HG03521 (cell line): ENCODE measurements around the gene CD6.

Source experiments
- ATAC-seq: cut with Tn5 transposase; IDR thresholded peaks from one replicate; pipeline ENCODE4 v1.9.1; 2021; ENCODE audit warnings: mild to moderate bottlenecking, moderate library complexity; ENCODE audit not compliant: unreplicated experiment

The CD6 gene

DNA sequence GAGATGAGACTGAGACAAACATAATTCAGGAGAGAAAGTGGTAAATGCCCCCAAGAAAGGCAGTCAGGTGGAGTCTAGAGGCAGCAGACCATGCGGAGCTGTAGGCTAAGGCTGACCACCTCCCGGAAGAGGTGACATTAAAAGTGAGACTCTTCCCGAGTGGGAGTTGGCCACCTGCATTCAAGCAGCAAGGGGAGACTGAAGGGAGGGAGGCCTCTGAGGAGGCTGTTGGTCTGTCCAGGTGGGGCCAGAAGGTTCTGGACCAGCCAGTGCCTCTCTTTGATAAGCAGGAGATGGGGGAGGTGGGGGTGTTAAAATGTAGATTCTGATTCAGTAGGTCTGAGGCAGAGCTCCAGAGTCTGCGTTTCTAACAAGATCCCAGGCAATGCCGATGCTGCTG is 37.5 kb downstream of the CD6 start:
- ATAC-seq, result no peak

GRCh38 chr11:61009392-61010275 is 38.2 kb downstream of the CD6 start:
- ATAC-seq, result no peak

DNA sequence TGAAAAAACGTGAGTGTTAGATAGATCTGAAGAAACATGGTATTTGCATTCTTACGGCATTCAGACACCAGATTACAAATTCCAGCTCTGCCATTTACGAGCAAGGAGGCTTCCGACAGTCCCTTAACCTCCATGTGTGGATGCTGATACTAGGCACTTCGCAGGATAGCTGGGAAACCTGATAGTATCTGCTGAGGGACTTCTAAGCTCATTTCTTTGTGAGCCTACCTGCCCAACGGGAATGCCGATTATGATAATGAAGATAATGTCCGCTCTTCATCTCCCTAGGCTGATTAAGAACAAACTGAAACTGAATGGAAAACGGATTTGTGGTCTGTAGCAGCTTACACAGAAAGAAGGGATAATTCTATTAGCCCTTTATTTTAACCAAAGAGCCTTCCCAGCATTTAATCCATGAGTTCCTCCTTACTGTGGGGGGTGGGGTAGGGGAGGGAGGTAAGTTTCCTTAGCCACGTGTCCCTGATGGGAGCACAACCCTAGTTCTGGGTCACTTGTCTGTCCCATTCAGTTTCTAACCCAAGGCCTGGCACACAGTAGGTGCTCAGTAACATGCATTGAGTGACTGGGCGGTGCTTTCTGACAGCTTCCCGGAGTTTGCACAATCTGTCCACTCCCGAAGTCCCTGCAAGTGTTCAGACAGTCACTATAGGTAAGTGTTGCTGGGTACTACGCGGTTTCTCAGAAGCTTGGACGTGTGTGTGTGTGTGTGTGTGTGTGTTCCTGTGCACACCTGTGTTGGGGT is 39.2 kb downstream of the CD6 start:
- no peak for ATAC-seq

DNA sequence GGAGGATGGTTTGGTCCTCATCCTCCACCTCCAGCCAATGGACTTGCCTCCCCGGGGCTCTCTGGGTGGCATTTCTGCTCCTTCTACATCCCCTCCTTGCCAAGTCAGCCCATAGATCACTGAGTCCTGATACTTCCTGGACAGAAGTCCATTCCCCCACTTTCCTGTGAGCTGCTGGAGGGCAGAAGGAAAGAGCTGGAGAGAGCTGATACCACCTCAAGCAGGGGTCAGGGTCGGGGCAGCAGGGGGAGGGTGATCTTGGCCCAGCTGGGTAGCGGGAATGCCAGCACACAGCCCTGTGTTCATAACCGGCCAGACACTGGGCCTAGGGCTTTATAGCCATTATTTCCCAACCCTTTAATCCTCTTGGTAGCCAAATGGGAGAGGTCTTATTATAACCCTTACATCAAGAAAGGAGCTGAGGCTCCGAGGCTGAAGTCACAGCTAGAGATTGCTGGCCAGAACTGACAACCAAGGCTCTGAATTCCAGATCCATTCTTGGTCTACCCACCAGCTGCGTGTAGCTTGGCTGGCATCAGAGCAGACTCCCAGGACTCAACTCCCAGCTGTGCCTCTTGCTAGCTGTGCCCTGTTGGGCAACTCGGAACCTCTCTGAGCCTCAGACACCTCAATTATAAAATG is 39.9 kb downstream of the CD6 start:
- ATAC-seq, result no peak

- no peak for ATAC-seq
Measured at GRCh38 chr11:61011950-61012736, 40.7 kb downstream of the CD6 start.

DNA sequence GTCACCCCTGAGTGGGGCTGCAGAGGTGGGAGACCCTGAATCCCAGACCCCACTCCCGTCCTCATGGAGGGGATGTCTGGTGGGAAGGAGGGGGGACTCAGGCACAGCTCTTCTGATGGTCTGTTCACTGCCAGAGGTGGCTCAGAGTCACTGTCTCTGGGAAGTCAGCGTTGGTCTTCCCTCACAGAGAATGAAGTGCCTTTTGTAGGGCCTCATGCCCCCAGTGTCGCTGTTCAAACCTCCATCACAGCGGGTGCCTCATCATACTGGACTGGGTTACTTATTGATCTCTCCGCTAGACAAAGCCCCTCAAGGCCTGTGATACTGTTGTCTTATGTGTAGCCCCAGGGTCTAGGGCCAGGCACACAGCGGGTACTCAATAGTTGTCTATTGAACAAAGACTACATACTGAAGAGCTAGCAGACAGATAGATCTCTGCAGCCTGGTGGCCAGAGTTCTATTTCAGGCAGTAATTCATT is 41.3 kb downstream of the CD6 start:
- no peak for ATAC-seq

DNA sequence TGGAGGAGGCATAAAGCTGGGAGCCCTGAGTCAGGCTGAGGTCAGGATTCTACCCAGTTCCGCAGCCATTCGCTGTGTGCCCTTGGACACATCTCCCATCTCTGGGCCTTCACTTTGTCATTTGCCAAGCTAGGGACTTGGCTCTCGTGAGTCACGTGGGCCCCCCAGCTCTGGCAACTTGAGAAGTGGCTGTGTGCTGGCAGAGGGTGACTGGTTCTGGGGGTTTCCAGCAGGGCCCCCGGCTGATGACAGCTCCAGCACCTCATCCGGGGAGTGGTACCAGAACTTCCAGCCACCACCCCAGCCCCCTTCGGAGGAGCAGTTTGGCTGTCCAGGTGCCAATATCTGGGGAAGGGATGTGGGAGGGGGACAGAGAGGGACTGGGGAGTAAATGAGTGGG is 46.6 kb downstream of the CD6 start:
- ATAC-seq, result no peak

DNA sequence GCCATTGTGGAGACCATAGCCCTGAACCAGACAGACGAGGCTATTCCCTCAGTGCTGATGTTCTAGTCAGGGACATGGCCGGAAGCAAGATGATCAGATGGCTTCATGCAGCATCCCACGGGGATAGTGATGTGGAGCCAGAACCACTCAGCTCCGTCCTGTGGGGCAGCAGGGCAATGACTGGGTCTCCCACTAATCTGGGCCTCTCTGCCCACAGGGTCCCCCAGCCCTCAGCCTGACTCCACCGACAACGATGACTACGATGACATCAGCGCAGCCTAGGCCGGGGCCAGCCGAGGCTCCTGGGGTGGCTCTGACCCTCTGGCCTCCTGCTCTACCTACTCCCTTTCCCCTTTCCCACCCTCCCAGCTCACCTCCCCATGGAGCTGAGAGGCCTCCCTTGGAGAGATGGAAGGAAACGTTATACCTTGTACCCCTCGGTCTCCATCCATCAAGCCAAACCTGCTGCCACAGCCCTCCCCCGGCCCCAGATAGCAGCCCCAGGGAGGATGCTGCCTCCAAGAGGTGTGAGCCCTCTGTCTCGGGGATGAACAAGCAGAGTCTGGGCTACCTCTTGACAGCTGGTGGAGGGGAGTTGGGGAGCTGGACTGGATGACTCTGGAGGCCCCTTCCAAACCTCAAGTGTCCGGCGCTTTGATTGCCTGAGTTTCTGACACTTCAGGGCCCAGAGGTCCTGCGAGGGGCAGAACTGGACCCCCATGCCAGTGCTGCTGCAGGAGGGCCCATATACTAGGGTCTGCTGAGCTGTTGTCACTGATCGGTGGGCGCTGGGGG is 47.8 kb downstream of the CD6 start:
- ATAC-seq, result no peak

DNA sequence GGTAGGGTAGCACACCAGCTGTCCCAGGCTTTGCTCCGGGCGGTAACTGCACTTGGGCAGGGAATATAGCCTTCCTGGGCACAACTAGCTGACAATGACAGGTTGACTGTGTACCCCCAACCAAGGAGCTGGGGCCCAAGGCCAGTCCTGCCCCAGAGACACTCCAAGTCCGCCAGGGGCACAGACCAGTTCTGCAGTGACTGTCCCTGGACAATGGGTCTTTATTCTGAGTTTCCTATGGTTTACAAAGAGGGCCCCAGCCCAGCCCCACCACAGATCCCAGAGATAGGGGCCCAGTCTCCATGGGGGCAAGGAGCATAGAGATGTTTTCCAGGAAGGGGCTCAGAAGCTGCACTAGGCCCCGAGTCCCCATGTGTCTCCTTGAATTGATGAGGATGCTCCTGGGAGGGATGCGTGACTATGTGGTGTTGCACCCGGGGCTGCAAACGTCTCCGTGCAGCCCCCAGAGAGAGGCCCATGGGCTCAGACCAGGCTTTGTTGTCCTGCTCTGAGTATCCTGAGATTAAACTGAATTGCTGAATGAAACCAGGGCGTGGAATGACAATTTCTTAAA is 48.4 kb downstream of the CD6 start:
- no peak for ATAC-seq

- no peak for ATAC-seq
Measured at GRCh38 chr11:61020551-61021235, 49.2 kb downstream of the CD6 start.

DNA sequence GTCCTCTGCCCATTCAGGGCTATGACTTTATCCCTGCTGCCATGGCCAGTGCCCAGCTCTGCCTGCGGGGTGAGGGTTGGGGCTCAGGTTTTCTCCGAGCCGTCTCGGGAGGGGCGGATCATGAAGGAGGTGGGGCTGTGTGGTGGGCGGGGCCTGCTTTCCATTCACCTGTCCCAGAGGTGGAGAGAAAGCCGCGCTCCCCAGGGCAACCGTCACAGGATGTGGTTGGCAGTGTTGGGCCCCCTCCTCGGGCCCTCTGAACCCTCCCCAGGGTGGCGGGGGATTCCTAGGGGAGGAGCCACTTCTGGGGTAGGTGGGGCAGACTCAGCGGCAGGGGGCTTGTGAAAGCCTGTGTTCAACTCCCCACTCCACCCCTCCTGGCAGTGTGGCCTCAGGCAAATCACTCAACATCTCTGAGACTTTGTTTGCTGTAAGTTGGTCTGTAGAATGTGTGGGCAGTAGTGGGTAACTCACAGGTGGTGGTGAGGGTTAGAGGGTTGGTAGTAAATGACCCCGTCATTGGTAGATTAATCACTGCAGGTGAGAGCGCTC is 50.3 kb downstream of the CD6 start:
- no peak for ATAC-seq

DNA sequence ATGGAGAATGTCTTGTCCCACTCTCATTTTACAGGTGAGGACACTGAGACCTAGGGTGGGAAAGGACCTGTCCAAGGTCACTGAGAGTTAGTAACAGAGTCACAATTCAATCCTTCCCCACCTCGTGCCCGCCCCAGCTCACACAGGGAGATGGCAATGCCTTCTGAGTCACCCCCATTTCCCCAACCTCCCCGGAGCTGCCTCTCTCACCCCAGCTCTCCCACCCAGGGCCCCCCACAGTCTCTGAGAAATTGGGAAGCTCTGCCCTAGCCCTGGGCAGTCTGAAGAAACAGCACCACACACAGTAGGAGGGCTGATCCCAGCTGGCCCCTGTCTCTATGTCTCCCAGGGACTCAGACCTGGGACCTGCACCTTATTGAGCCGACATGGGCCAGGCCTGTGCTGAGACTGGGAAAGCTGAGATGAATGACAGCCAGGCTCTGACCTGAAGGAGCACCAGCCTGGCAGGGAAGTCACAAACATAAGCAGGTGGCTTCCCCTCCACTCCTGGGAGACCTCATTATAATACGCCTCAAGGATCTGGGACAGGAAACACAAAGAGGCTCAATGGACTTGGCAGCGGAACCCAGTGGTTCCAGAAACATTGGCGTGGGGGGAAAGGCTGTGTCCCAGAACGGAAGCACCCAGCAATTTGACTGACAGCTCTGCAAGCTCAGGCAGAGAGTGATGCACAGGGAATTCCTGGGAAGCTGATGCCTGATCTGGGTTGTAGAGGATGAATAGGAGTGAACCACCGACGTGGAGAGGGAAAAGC is 51.0 kb downstream of the CD6 start:
- ATAC-seq, result no peak

- ATAC-seq, result no peak
Measured at GRCh38 chr11:61023086-61023965, 51.8 kb downstream of the CD6 start.

DNA sequence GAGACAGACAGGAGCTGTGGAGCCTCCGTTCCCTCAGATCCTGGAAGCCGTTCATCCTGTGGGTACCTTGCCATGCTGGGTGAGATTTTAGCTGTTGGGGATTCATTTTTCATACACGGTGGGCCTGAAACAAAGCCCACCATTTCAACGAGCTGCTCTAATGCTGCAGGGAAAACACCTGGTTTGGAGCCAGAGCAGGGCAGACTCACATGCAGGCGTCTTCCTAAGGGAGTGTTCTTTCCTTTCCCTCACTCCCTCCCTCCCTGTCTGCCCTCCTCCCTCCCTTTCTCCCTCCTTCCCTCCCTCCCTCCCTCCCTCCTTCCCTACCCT is 52.5 kb downstream of the CD6 start:
- ATAC-seq, result no peak

- ATAC-seq, result no peak
Measured at GRCh38 chr11:61024938-61025820, 53.7 kb downstream of the CD6 start.

- no peak for ATAC-seq
Measured at GRCh38 chr11:61025821-61026120, 54.3 kb downstream of the CD6 start.
